Muscle of back (tissue), 11 donors: ENCODE measurements around the gene PRR14L. TPM values are rescaled to one million over a fixed set of nuclear protein-coding genes. Genes with fewer than 3 reads are reported as not detected.
"Not testable (repeated sequence)": the region's sequence is repeated elsewhere in the genome, so short reads cannot be mapped to it uniquely, and the experiment has no call there.

Source experiments
- DNase-seq, 3 donors: peaks; one replicate each; pipeline versions ENCODE4 v3.0.0 to v3.0.0-alpha.2; 2013
- polyA plus RNA-seq, 10 donors: library from polyadenylated mRNA; unstranded; fragments of 120-200 nt; gene quantifications; one replicate each; pipeline ENCODE4 v1.2.1, GENCODE V29; 2013; ENCODE audit not compliant: insufficient read length in 10 of 10

Gene PRR14L
- polyA plus RNA-seq, 10 donors = 10.5 to 17.9 (median 15.6) TPM

DNA sequence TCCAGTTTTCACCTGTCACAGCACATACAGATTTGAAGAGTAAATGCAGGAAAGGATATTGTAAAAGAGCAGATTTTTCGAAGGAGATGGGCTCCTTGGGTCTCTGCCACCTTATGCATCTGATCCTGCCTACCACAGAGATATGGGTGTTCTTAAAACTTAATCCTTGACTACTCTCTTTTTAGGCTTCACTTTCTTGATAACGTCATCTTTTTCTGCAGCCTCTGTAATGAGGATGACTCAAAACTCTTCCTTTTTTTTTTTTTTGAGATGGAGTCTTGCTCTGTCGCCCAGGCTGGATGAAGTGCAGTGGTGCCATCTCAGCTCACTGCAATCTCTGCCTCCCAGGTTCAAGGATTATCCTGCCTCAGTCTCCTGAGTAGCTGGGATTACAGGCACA, 7.8 kb downstream of the PRR14L start:
- no peak for DNase-seq

DNA sequence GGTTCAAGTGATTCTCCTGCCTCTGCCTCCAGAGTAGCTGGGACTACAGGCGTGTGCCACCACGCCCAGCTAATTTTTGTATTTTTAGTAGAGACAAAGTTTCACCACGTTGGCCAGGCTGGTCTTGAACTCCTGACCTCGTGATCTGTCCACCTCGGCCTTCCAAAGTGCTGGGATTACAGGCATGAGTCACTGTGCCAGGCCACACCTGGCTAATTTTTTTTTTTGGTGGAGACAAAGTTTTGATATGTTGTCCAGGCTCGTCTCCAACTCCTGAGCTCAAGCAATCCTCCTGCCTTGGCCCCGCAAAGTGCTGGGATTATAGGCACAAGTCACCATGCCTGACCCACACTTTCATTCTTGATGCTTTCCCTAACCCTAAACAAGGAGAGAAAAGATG, 9.6 kb downstream of the PRR14L start:
- DNase-seq = not testable (repeated sequence)

GRCh38 chr22:31739795-31740201, 10.1 kb downstream of the PRR14L start:
- DNase-seq = no peak

DNA sequence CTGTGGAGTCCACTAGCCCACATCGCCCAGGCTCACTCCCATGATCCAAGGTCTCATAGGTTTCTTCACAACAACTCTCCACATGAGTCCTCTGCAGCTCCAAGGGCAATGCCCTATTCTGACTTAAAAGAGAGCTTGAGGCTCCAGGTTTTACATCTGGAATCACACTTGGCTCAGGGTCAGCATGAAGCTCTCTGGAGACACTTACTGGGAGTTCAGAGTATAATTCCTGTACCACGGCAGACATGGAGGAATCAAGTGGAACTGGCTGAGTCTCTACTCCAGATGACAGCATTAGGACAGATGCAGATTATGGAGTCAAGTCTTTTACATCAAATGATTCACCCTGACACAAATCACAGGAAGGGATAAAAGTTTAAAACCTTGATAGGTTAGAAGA, 11.4 kb downstream of the PRR14L start:
- no peak for DNase-seq

DNA sequence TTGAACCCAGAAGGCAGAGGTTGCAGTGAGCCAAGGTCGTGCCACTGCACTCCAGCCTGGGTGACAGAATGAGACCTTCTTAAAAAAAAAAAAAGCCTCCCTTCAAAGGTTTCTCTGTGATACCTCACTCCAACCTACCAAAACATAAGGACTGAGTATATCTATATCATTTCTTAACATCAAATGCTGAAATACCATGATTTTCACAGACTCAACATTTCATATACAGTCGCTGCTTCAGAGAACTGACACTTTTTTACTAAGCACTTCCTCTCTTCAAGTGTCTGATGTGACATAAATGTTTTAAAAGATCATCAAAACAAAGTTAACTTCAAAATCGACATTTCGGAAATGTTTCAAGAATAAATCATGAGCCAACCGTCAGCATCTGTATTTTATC, 12.0 kb downstream of the PRR14L start:
- DNase-seq = no peak

DNA sequence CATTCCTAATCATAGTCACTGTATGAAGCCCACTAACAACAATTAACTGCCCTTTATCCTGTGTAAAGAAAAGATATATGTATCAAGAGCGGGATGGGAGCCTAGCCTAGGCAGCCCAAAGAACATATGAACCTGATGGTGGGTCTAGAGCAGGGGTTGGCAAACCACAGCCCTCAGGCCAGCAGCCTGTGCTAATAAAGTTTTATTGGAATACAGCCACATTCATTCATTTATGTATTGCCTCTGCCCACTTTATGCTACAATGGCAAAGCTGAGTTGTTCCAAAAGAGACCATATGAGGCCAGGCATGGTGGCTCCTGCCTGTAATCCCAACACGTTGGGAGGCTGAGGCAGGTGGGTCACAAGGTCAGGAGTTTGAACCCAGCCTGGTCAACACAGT, 13.5 kb downstream of the PRR14L start:
- no peak for DNase-seq

DNA sequence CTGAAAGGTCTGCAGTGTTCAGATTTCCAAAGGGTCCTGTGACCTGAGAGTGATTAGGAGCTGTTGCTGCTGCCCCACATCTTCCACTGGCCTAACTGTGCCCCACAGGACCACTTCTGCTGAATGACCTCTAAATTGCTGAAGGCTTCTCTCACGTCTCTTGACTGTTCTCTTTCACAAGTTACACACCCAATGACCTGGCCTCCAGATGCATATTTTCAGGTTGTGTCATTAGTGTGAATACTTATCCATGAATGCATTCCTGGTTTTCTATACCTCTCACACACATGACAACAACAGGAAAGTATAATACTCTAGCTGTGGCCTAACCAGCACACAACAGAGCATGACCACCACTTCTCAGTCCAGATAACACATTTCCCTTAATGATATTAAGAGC, 15.4 kb downstream of the PRR14L start:
- DNase-seq = peak in 1 of 3 donors; percentile 50

- no peak for DNase-seq
These were observed 16.3 kb downstream of the PRR14L start for GRCh38 chr22:31733580-31734079.

DNA sequence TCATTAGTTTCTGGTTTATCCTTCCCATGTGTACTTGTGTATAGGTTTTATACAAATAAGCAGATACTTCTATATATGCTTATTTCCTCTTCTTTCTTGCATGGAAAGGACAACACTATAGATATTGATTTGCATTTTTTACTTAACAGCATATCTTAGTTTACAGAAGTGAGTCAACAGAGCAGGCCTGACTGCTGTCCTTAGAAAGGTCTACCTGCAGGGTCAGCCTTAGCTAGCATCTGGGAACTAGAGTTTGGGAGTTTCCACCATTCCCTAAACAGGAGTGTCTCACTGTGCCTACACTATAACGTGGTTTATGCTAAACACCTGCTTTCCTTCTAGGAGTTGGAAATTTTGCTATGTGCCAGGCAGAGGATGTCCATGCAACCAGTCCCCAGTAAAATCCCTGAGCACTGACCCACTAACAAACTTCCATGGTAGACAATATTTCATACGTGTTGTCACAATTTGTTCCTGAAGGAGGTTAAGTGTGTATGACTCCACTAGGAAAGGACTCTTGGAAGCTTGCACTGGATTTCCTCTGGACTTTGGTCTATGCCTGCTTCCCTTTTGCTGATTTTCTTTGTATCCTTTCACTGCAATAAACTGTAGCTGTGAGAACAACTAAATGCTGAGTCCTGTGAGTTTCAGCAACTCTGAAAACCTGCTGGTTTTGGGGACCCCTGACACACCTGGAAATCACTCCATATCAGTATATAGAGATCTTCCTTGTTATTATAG, 17.7 kb downstream of the PRR14L start:
- DNase-seq = no peak

- no peak for DNase-seq
These were observed 19.6 kb downstream of the PRR14L start for GRCh38 chr22:31730344-31730711.

- DNase-seq = no peak
These were observed 21.1 kb downstream of the PRR14L start for GRCh38 chr22:31728857-31729256.

GRCh38 chr22:31726692-31727091, 23.2 kb downstream of the PRR14L start:
- no peak for DNase-seq

GRCh38 chr22:31723723-31724122, 26.2 kb downstream of the PRR14L start:
- no peak for DNase-seq

- DNase-seq = no peak
These were observed 30.0 kb downstream of the PRR14L start for GRCh38 chr22:31719850-31720471.

GRCh38 chr22:31715147-31715778, 34.7 kb downstream of the PRR14L start:
- DNase-seq = no peak

DNA sequence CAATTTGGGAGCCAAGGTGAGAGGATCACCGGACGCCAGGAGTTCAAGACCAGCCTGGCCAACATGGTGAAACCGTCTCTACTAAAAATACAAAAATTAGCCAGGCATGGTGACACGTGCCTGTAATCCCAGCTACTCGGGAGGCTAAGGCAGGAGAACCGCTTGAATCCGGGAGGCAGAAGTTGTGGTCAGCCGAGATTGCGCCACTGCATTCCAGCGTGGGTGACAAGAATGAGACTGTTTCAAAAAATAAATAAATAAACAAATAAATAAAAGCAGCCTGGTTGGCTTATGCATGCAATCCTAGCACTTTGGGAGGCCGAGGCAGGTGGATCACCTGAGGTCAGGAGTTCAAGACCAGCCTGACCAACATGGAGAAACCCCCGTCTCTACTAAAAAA, 38.7 kb downstream of the PRR14L start:
- DNase-seq = not testable (repeated sequence)

GRCh38 chr22:31707519-31707918, 42.4 kb downstream of the PRR14L start:
- no peak for DNase-seq

DNA sequence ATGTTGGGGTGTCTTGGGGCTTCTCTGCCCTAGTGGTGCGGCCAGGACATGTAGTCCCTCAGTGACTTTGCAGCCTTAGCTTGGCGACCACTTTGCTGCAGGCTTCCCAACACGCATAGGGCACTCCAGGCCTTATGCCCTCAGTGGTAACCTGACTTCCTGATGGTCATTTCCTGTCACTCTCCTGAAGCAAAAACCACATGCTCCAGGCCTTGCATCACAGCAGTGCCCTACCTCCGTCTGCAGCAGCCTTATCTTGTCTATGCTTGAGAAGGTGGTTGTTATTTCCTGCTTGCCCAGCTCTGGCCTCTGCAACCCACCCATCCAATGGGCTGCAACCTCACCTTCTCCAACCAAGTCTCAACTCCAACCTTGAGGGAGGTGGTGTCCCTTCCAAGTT, 54.5 kb downstream of the PRR14L start:
- DNase-seq = no peak

GRCh38 chr22:31694046-31694445, 55.9 kb downstream of the PRR14L start:
- DNase-seq = not testable (repeated sequence)

GRCh38 chr22:31692186-31692886, 57.6 kb downstream of the PRR14L start:
- peak in 1 of 3 donors; percentile 49 for DNase-seq

- no peak for DNase-seq
These were observed 58.5 kb downstream of the PRR14L start for GRCh38 chr22:31691408-31691807.
